Measurements from ENCODE around the gene NUP133.
"Not testable (repeated sequence)": the region's sequence is repeated elsewhere in the genome, so short reads cannot be mapped to it uniquely, and the experiment has no call there.

The NUP133 gene

GRCh38 chr1:229507951-229508822 lies at the start of gene NUP133:
TSS of gene NUP133 (minus strand) at chr1:229508341. CDS start at chr1:229508249, 92 bp downstream.
- peak; percentile 96 for DNase-seq (ENCODE audit: insufficient read length, low spot score)
- FAIRE-seq: peak; percentile 94

- peak; percentile 27 for DNase-seq (ENCODE audit: insufficient read length, low spot score)
- no peak for FAIRE-seq
Observed at GRCh38 chr1:229557200-229557850, 49.2 kb upstream of the NUP133 start.

GRCh38 chr1:229554886-229555621 lies 46.9 kb upstream of the NUP133 start:
- DNase-seq (ENCODE audit: insufficient read length, low spot score) (no peak), FAIRE-seq (no peak)

- no peak for FAIRE-seq
- DNase-seq (ENCODE audit: insufficient read length, low spot score): no peak
Observed at GRCh38 chr1:229553621-229554130, 45.5 kb upstream of the NUP133 start.

- no peak for DNase-seq (ENCODE audit: insufficient read length, low spot score)
- no peak for FAIRE-seq
Observed at GRCh38 chr1:229552732-229553131, 44.6 kb upstream of the NUP133 start.

- DNase-seq (ENCODE audit: insufficient read length, low spot score) (no peak), FAIRE-seq (no peak)
Observed at GRCh38 chr1:229550812-229551567, 42.8 kb upstream of the NUP133 start.

GRCh38 chr1:229547542-229547941 lies 39.4 kb upstream of the NUP133 start:
- FAIRE-seq: no peak
- DNase-seq (ENCODE audit: insufficient read length, low spot score): no peak

GRCh38 chr1:229544587-229544986 lies 36.4 kb upstream of the NUP133 start:
- FAIRE-seq: no peak
- no peak for DNase-seq (ENCODE audit: insufficient read length, low spot score)

GRCh38 chr1:229539863-229540506 lies 31.8 kb upstream of the NUP133 start:
- DNase-seq (ENCODE audit: insufficient read length, low spot score) (no peak), FAIRE-seq (no peak)

GRCh38 chr1:229538945-229539344 lies 30.8 kb upstream of the NUP133 start:
- DNase-seq (ENCODE audit: insufficient read length, low spot score) (no peak), FAIRE-seq (no peak)

- DNase-seq (ENCODE audit: insufficient read length, low spot score) (no peak), FAIRE-seq (no peak)
Observed at GRCh38 chr1:229537894-229538293, 29.8 kb upstream of the NUP133 start.

- FAIRE-seq (no peak), DNase-seq (ENCODE audit: insufficient read length, low spot score) (no peak)
Observed at GRCh38 chr1:229536982-229537381, 28.8 kb upstream of the NUP133 start.

- no peak for DNase-seq (ENCODE audit: insufficient read length, low spot score)
- FAIRE-seq: no peak
Observed at GRCh38 chr1:229535230-229535629, 27.1 kb upstream of the NUP133 start.

- DNase-seq (ENCODE audit: insufficient read length, low spot score): no peak
Observed at GRCh38 chr1:229531326-229531725, 23.2 kb upstream of the NUP133 start.

GRCh38 chr1:229529639-229530038 lies 21.5 kb upstream of the NUP133 start:
- DNase-seq (ENCODE audit: insufficient read length, low spot score) (no peak), FAIRE-seq (no peak)

More at GRCh38 chr1:229531326-229531725, 23.2 kb upstream of the NUP133 start:
- FAIRE-seq: no peak

GRCh38 chr1:229526695-229527094 lies 18.6 kb upstream of the NUP133 start:
- DNase-seq (ENCODE audit: insufficient read length, low spot score) (no peak), FAIRE-seq (no peak)

GRCh38 chr1:229523052-229523451 lies 14.9 kb upstream of the NUP133 start:
- FAIRE-seq (no peak), DNase-seq (ENCODE audit: insufficient read length, low spot score) (no peak)

- DNase-seq (ENCODE audit: insufficient read length, low spot score): peak; percentile 78
- FAIRE-seq: peak; percentile 36
Observed at GRCh38 chr1:229514578-229515275, 6.6 kb upstream of the NUP133 start.

- FAIRE-seq; DNase-seq (ENCODE audit: insufficient read length, low spot score): not testable (repeated sequence)
Observed at GRCh38 chr1:229511625-229512024, 3.5 kb upstream of the NUP133 start.
